K562 (cell line): Measurements from ENCODE around the gene ZNF500. TPM values are rescaled to one million over a fixed set of nuclear protein-coding genes. Genes with fewer than 3 reads are reported as not detected.

ENCODE experiments used
- ARNT ChIP-seq, 2 experiments: fragments of 450-650 bp; IDR thresholded peaks; 2 replicates each; pipeline ENCODE4 v1.6.1; 2016; ENCODE audit warnings: mild to moderate bottlenecking in 1 of 2
- HNRNPLL ChIP-seq: fragments of 200-400 bp; formaldehyde crosslinking; IDR thresholded peaks from 2 replicates; pipeline ENCODE4 v1.6.1; 2017; ENCODE audit warnings: low read length, low read depth, mild to moderate bottlenecking; ENCODE audit not compliant: poor library complexity, severe bottlenecking
- MAZ ChIP-seq, 2 experiments: fragments of 450-650 bp in 1 of 2; sonication (generic) in 1 of 2; formaldehyde crosslinking; IDR thresholded peaks in 1 of 2; conservative IDR thresholded peaks in 1 of 2; 2 replicates each; pipeline versions ENCODE4 v1.4.0 to v1.5.0; 2020; ENCODE audit warnings: mild to moderate bottlenecking in 1 of 2, missing genetic modification reagents in 1 of 2
- NELFE ChIP-seq: IDR thresholded peaks from 2 replicates; pipeline ENCODE4 v1.6.1; 2011; ENCODE audit warnings: mild to moderate bottlenecking; ENCODE audit not compliant: insufficient read depth, insufficient read length
- NR2C2 ChIP-seq, 2 experiments: fragments of 200-800 bp in 1 of 2; sonication (Bioruptor generic) in 1 of 2; sonication (generic) in 1 of 2; formaldehyde crosslinking in 1 of 2; IDR thresholded peaks; 2 replicates each; pipeline versions ENCODE4 v1.6.1 to v1.8.0; 2016 to 2022; ENCODE audit warnings: mild to moderate bottlenecking in 1 of 2, missing compliant biosample characterization in 1 of 2, missing genetic modification characterization in 1 of 2, missing genetic modification reagents in 1 of 2
- YY1 ChIP-seq, 3 experiments: IDR thresholded peaks; 2 replicates each; pipeline ENCODE4 v1.6.1; 2011; ENCODE audit warnings: low read length in 2 of 3, mild to moderate bottlenecking in 2 of 3, moderate library complexity in 2 of 3, borderline replicate concordance in 1 of 3, control low read depth in 1 of 3, low read depth in 1 of 3; ENCODE audit not compliant: insufficient read depth in 3 of 3, insufficient replicate concordance in 2 of 3, control insufficient read depth in 1 of 3, insufficient read length in 1 of 3; ENCODE audit errors: extremely low read depth in 1 of 3
- ZBTB49 ChIP-seq: sonication (generic); formaldehyde crosslinking; IDR thresholded peaks from 2 replicates; pipeline ENCODE4 v1.8.0; 2022; ENCODE audit warnings: missing genetic modification reagents, mild to moderate bottlenecking, borderline replicate concordance
- polyA plus RNA-seq, 8 experiments: library from polyadenylated mRNA; depleted of rRNA in 4 of 8; stranded (reverse) in 5 of 8; unstranded in 3 of 8; fragments of >200 nt; fragmentation: Nextera tagmentation in 2 of 8; fragmentation: Illumina TruSeq in 1 of 8; extraction: Ambion mirVana in 2 of 8; extraction: Trizol in 1 of 8; gene quantifications; 2 replicates each; pipeline versions ENCODE4 v1.2.1 to v1.2.3, GENCODE V29; 2011 to 2014; ENCODE audit warnings: inconsistent platforms in 1 of 8, missing spikeins in 1 of 8
- total RNA-seq, 7 experiments: library from RNA; depleted of rRNA in 6 of 7; stranded (reverse); fragments of >200 nt in 6 of 7; fragmentation: Illumina TruSeq in 2 of 7; extraction: Trizol in 2 of 7; gene quantifications; 2 replicates each; pipeline versions ENCODE4 v1.2.1 to v1.2.3, GENCODE V29; 2011 to 2021; ENCODE audit warnings: low replicate concordance in 1 of 7
- TF ChIP-seq, protein P1 (sequence below): fragments of 450-650 bp; formaldehyde crosslinking; IDR thresholded peaks from 2 replicates; pipeline ENCODE4 v1.4.0; 2022; ENCODE audit warnings: missing genetic modification characterization
- TF ChIP-seq, protein P2 (sequence below): sonication (generic); formaldehyde crosslinking; IDR thresholded peaks from 2 replicates; pipeline ENCODE4 v1.8.0; 2022; ENCODE audit warnings: mild to moderate bottlenecking, missing genetic modification reagents

The ZNF500 gene
- total and polyA plus RNA-seq, 9 of the 15 experiments (the other 6 are each of a cell fraction or from before 2014, with no cell fraction given), result 0.80 to 20.8 (median 5.3) TPM

- TF ChIP-seq, protein P1, sequence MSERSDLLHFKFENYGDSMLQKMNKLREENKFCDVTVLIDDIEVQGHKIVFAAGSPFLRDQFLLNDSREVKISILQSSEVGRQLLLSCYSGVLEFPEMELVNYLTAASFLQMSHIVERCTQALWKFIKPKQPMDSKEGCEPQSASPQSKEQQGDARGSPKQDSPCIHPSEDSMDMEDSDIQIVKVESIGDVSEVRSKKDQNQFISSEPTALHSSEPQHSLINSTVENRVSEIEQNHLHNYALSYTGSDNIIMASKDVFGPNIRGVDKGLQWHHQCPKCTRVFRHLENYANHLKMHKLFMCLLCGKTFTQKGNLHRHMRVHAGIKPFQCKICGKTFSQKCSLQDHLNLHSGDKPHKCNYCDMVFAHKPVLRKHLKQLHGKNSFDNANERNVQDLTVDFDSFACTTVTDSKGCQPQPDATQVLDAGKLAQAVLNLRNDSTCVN (CRISPR knock-in tag), result 0 out of 2 replicates have a peak, but pooled peaks have one; percentile 2
- TF ChIP-seq ZBTB49, result no peak
- no peak for TF ChIP-seq ARNT (IDR thresholded peaks at IDR 0.05)
- TF ChIP-seq MAZ (CRISPR knock-in tag; conservative IDR thresholded peaks at IDR 0.05 in 1 of 2, IDR thresholded peaks at IDR 0.05 in 1 of 2), result 0 out of 4 replicates have a peak, but pooled peaks of 1 of the 2 experiments have one; percentile 36
- TF ChIP-seq, protein P2, sequence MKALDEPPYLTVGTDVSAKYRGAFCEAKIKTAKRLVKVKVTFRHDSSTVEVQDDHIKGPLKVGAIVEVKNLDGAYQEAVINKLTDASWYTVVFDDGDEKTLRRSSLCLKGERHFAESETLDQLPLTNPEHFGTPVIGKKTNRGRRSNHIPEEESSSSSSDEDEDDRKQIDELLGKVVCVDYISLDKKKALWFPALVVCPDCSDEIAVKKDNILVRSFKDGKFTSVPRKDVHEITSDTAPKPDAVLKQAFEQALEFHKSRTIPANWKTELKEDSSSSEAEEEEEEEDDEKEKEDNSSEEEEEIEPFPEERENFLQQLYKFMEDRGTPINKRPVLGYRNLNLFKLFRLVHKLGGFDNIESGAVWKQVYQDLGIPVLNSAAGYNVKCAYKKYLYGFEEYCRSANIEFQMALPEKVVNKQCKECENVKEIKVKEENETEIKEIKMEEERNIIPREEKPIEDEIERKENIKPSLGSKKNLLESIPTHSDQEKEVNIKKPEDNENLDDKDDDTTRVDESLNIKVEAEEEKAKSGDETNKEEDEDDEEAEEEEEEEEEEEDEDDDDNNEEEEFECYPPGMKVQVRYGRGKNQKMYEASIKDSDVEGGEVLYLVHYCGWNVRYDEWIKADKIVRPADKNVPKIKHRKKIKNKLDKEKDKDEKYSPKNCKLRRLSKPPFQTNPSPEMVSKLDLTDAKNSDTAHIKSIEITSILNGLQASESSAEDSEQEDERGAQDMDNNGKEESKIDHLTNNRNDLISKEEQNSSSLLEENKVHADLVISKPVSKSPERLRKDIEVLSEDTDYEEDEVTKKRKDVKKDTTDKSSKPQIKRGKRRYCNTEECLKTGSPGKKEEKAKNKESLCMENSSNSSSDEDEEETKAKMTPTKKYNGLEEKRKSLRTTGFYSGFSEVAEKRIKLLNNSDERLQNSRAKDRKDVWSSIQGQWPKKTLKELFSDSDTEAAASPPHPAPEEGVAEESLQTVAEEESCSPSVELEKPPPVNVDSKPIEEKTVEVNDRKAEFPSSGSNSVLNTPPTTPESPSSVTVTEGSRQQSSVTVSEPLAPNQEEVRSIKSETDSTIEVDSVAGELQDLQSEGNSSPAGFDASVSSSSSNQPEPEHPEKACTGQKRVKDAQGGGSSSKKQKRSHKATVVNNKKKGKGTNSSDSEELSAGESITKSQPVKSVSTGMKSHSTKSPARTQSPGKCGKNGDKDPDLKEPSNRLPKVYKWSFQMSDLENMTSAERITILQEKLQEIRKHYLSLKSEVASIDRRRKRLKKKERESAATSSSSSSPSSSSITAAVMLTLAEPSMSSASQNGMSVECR (CRISPR knock-in tag), result peak; percentile 61; the same call in 1 of the 2 replicates
- no peak for TF ChIP-seq NELFE
- peak in 2 of 3 experiments; percentile 22 to 33 for TF ChIP-seq YY1 (IDR thresholded peaks at IDR 0.05; ENCODE audit: borderline replicate concordance in 1 of 3, control insufficient read depth in 1 of 3, extremely low read depth in 1 of 3, insufficient read depth in 3 of 3, insufficient read length in 1 of 3, insufficient replicate concordance in 2 of 3, low read depth in 1 of 3, low read length in 2 of 3)
- peak; percentile 25 for TF ChIP-seq HNRNPLL
- TF ChIP-seq NR2C2 (CRISPR knock-in tag; IDR thresholded peaks at IDR 0.05), result no peak
- peak; percentile 55 for TF ChIP-seq NR2C2 (tag; IDR thresholded peaks at IDR 0.05)
Observed at GRCh38 chr16:4801962-4802658, 35.1 kb upstream of the ZNF500 start, which contains the start of gene ROGDI (continued).
